ENCODE data around the gene OR10A4.
"Not testable (repeated sequence)": the region's sequence is repeated elsewhere in the genome, so short reads cannot be mapped to it uniquely, and the experiment has no call there.

Gene OR10A4

DNA sequence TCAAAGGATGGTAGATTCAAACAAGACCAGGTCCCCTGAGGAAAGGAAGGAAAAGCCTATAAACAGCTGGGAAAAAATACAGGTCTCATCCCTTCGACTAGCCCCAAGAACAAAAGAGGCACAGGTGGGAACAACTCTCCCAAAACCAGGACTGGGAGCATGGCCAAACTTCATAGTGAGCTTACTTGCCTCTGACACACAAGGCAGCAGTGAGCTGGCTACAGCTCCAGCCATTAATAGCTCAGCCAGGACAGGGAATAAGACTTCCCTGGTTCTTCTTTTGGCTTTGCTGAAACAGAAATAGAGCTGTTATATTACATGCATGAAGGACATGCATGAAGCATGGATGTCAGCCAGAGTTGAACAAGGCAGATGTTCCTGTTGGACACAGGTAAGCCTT is 13.5 kb upstream of the OR10A4 start, which contains the start of gene OR10A2:
Gene OR10A2 (plus strand): TSS at position 97 of the 400 bp plus-strand sequence. CDS start 6,698 bp downstream, outside the sequence.
- Histone ChIP-seq H3K4me3 (no peak within 1 kb of the TSS), H3K9me3 (no peaks in the 10 kb centered on the region), H3K4me1 (no peaks in the 10 kb centered on the region), H3K27me3 (no peaks in the 10 kb centered on the region), H3K27ac (no peak within 1 kb of the TSS), H3K36me3 (no peaks in the 10 kb centered on the region)
- intact Hi-C loops (cut with DNase I; ENCODE audit: low total_unique reads): no loop called here
- no peak for DNase-seq
- no peak for TF ChIP-seq CTCF (IDR thresholded peaks at IDR 0.05)

DNA sequence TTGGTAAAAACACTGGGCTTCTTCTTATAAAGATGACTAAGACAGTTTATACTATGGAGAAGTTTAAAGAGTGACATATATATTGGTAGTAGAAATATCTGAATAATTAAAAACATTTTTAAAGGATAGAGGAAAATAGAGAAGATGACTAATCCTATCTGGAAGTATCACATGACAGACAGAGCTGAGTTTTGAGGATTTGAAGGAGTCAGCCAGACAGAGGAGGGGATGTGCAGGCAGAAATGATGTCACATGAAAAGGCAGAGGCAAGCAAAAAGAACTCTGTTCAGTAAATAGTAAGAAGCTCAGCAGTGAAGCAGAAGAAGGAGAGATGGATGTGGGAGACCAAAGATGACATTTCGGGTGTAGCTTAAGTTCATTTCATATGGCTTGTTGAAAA is 12.0 kb upstream of the OR10A4 start:
- Histone ChIP-seq H3K27ac (no peak overlapping the region), H3K36me3 (no peaks in the 10 kb centered on the region), H3K4me1 (no peaks in the 10 kb centered on the region), H3K9me3 (no peaks in the 10 kb centered on the region), H3K27me3 (no peaks in the 10 kb centered on the region), H3K4me3 (no peak overlapping the region)
- no peak for TF ChIP-seq CTCF (IDR thresholded peaks at IDR 0.05)
- DNase-seq: no peak
- intact Hi-C loops (cut with DNase I; ENCODE audit: low total_unique reads): no loop called here

DNA sequence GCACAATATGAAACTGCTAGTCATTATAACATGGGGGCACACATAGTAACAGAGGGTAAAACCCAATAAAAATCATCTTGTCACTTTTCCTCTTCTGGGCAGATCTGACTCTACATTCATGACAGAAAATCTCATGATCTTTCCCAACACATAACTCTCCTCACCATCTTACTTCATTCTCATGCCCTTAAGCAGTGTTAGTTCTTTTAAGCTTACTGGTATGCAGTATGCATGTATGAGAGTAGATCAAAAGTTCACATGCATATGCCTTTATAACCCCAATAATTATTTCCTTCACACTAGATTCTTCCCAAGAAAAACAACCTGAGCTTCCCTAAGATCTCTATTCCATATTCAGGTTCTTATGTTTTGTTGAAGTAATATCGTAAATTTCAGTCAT is 5.1 kb upstream of the OR10A4 start:
- H3K9me3 ChIP-seq: no peaks in the 10 kb centered on the region
- H3K36me3 ChIP-seq: no peaks in the 10 kb centered on the region
- no peak for DNase-seq
- TF ChIP-seq CTCF (IDR thresholded peaks at IDR 0.05): no peak
- intact Hi-C loops (cut with DNase I; ENCODE audit: low total_unique reads): no loop called here
- H3K4me1 ChIP-seq: no peaks in the 10 kb centered on the region
- H3K27ac ChIP-seq: no peak overlapping the region
- H3K27me3 ChIP-seq: no peaks in the 10 kb centered on the region
- H3K4me3 ChIP-seq: no peak overlapping the region

- Histone ChIP-seq H3K36me3 (no peaks in the 10 kb centered on the region), H3K4me3 (no peak overlapping the region), H3K27ac (no peak overlapping the region), H3K27me3 (no peaks in the 10 kb centered on the region), H3K4me1 (no peaks in the 10 kb centered on the region), H3K9me3 (no peaks in the 10 kb centered on the region)
- no peak for DNase-seq
- no peak for TF ChIP-seq CTCF (IDR thresholded peaks at IDR 0.05)
- intact Hi-C loops (cut with DNase I; ENCODE audit: low total_unique reads): no loop called here
Measured at GRCh38 chr11:6875761-6876160, 664 bp upstream of the OR10A4 start.

GRCh38 chr11:6876914-6877313 is 489 bp downstream of the OR10A4 start:
- intact Hi-C loops (cut with DNase I; ENCODE audit: low total_unique reads): no loop called here
- no peak for DNase-seq
- TF ChIP-seq CTCF (IDR thresholded peaks at IDR 0.05): no peak
- Histone ChIP-seq H3K4me1 (no peaks in the 10 kb centered on the region), H3K36me3 (no peaks in the 10 kb centered on the region), H3K27me3 (no peaks in the 10 kb centered on the region), H3K27ac (no peak overlapping the region), H3K9me3 (no peaks in the 10 kb centered on the region), H3K4me3 (no peak overlapping the region)

DNA sequence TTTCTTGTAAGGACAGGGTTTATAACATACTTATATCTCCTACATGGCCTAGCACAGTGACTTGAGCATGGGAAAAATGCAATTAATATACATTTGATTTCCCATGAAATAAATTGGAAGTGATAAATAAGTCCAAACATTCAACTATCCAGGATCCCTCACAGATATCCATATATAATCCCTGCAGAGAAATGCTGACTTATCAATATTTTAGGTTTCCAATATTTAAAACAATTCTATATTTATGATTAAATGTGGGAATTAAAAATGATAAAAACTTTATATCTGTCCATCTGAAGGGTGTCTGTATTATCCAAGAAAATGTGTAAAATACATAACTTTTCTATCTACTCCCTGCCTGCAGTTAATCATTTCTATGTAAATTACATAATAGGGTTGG is 6.3 kb downstream of the OR10A4 start:
- Histone ChIP-seq H3K27me3 (no peaks in the 10 kb centered on the region), H3K4me1 (no peaks in the 10 kb centered on the region), H3K9me3 (no peaks in the 10 kb centered on the region), H3K4me3 (no peak overlapping the region), H3K27ac (no peak overlapping the region), H3K36me3 (no peaks in the 10 kb centered on the region)
- DNase-seq: no peak
- no peak for TF ChIP-seq CTCF (IDR thresholded peaks at IDR 0.05)
- intact Hi-C loops (cut with DNase I; ENCODE audit: low total_unique reads): no loop called here

DNA sequence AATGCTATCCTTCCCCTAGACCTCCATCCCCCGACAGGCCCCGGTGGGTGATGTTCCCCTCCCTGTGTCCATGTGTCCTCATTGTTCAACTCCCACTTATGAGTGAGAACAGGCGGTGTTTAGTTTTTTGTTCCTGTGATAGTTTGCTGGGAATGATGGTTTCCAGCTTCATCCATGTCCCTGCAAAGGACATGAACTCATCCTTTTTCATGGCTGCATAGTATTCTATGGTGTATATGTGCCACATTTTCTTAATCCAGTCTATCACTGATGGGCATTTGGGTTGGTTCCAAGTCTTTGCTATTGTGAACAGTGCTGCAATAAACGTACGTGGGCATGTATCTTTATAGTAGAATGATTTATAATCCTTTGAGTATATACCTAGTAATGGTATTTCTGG is 11.3 kb downstream of the OR10A4 start:
- H3K36me3 ChIP-seq; H3K27me3 ChIP-seq; H3K4me3 ChIP-seq; H3K4me1 ChIP-seq; intact Hi-C loops (cut with DNase I; ENCODE audit: low total_unique reads); H3K9me3 ChIP-seq; DNase-seq; H3K27ac ChIP-seq: not testable (repeated sequence)
